ENCODE measurements around the gene BPGM. TPM values are rescaled to one million over a fixed set of nuclear protein-coding genes. Genes with fewer than 3 reads are reported as not detected.

Gene BPGM
- total and polyA plus RNA-seq, 2 experiments from 2014 or later: 16.9 TPM

- TF ChIP-seq, protein P1, sequence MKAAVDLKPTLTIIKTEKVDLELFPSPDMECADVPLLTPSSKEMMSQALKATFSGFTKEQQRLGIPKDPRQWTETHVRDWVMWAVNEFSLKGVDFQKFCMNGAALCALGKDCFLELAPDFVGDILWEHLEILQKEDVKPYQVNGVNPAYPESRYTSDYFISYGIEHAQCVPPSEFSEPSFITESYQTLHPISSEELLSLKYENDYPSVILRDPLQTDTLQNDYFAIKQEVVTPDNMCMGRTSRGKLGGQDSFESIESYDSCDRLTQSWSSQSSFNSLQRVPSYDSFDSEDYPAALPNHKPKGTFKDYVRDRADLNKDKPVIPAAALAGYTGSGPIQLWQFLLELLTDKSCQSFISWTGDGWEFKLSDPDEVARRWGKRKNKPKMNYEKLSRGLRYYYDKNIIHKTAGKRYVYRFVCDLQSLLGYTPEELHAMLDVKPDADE (IDR thresholded peaks at IDR 0.05): no peak
- TF ChIP-seq, protein P2, sequence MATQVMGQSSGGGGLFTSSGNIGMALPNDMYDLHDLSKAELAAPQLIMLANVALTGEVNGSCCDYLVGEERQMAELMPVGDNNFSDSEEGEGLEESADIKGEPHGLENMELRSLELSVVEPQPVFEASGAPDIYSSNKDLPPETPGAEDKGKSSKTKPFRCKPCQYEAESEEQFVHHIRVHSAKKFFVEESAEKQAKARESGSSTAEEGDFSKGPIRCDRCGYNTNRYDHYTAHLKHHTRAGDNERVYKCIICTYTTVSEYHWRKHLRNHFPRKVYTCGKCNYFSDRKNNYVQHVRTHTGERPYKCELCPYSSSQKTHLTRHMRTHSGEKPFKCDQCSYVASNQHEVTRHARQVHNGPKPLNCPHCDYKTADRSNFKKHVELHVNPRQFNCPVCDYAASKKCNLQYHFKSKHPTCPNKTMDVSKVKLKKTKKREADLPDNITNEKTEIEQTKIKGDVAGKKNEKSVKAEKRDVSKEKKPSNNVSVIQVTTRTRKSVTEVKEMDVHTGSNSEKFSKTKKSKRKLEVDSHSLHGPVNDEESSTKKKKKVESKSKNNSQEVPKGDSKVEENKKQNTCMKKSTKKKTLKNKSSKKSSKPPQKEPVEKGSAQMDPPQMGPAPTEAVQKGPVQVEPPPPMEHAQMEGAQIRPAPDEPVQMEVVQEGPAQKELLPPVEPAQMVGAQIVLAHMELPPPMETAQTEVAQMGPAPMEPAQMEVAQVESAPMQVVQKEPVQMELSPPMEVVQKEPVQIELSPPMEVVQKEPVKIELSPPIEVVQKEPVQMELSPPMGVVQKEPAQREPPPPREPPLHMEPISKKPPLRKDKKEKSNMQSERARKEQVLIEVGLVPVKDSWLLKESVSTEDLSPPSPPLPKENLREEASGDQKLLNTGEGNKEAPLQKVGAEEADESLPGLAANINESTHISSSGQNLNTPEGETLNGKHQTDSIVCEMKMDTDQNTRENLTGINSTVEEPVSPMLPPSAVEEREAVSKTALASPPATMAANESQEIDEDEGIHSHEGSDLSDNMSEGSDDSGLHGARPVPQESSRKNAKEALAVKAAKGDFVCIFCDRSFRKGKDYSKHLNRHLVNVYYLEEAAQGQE (IDR thresholded peaks at IDR 0.05; ENCODE audit: unreplicated experiment): no peak
These were observed 2.6 kb downstream of the BPGM start (continued) for GRCh38 chr7:134649226-134649775.

DNA sequence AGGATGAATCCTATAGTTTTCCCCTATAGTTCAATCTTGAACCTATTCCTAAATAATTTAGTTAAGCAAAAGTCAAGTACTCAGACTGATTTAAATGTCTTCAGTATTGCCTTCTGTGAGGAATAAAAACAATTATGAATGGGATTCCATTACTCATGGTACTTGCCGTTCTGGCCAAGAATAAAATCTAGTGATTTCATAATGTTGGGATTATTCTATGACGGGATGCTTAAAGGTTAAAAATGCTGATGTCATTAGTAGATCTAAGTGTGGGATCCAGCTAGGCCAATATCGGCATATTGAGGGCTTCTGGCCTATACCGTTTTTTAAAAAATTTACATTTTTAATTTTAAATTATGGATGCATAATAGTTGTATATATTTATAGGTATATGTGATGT, 5.3 kb downstream of the BPGM start:
- Histone ChIP-seq H4K20me1 (replicated peaks; ENCODE audit: insufficient read depth) (peaks cover 9% of the 10 kb centered on the region; the same call in 1 of the 2 replicates), H3K27me3 (ENCODE audit: insufficient read depth) (no peaks in the 10 kb centered on the region), H3K9me2 (ENCODE audit: insufficient read depth) (no peaks in the 10 kb centered on the region), H3K36me3 (ENCODE audit: insufficient read depth) (no peaks in the 10 kb centered on the region), H3K4me3 (no peak overlapping the region), H3K79me2 (replicated peaks; ENCODE audit: insufficient read depth) (peaks cover 36% of the 10 kb centered on the region), H3K4me1 (ENCODE audit: insufficient read depth) (no peaks in the 10 kb centered on the region), H2AFZ (no peak overlapping the region), H3K4me2 (no peak overlapping the region), H3K27ac (ENCODE audit: low read depth) (no peak overlapping the region), H3F3A (replicated peaks; ENCODE audit: low read depth) (no peaks in the 10 kb centered on the region)
- Mint-ChIP-seq H3K27me3 (ENCODE audit: insufficient read depth, low read depth, poor library complexity) (no peaks in the 10 kb centered on the region), H3K9me3 (no peaks in the 10 kb centered on the region), H3K36me3 (ENCODE audit: low read depth) (no peaks in the 10 kb centered on the region), H3K27ac (no peak overlapping the region), H3K4me1 (peaks cover under 1% of the 10 kb centered on the region), H3K4me3 (no peak overlapping the region)
- no peak for ATAC-seq
- no peak for DNase-seq (ENCODE audit: low spot score)
- TF ChIP-seq EZH2phosphoT487 (IDR thresholded peaks at IDR 0.05; ENCODE audit: unreplicated experiment) (no peak), NANOG (IDR thresholded peaks at IDR 0.05; ENCODE audit: borderline replicate concordance) (no peak), ZNF114 (CRISPR knock-in tag; IDR thresholded peaks at IDR 0.05) (no peak), ZNF331 (CRISPR knock-in tag; IDR thresholded peaks at IDR 0.05; ENCODE audit: low read depth) (no peak), STAT1 (IDR thresholded peaks at IDR 0.05; ENCODE audit: unreplicated experiment) (no peak)
- TF ChIP-seq, protein P1 (IDR thresholded peaks at IDR 0.05): no peak
- TF ChIP-seq, protein P2 (IDR thresholded peaks at IDR 0.05; ENCODE audit: unreplicated experiment): no peak
- TF ChIP-seq, protein P3, sequence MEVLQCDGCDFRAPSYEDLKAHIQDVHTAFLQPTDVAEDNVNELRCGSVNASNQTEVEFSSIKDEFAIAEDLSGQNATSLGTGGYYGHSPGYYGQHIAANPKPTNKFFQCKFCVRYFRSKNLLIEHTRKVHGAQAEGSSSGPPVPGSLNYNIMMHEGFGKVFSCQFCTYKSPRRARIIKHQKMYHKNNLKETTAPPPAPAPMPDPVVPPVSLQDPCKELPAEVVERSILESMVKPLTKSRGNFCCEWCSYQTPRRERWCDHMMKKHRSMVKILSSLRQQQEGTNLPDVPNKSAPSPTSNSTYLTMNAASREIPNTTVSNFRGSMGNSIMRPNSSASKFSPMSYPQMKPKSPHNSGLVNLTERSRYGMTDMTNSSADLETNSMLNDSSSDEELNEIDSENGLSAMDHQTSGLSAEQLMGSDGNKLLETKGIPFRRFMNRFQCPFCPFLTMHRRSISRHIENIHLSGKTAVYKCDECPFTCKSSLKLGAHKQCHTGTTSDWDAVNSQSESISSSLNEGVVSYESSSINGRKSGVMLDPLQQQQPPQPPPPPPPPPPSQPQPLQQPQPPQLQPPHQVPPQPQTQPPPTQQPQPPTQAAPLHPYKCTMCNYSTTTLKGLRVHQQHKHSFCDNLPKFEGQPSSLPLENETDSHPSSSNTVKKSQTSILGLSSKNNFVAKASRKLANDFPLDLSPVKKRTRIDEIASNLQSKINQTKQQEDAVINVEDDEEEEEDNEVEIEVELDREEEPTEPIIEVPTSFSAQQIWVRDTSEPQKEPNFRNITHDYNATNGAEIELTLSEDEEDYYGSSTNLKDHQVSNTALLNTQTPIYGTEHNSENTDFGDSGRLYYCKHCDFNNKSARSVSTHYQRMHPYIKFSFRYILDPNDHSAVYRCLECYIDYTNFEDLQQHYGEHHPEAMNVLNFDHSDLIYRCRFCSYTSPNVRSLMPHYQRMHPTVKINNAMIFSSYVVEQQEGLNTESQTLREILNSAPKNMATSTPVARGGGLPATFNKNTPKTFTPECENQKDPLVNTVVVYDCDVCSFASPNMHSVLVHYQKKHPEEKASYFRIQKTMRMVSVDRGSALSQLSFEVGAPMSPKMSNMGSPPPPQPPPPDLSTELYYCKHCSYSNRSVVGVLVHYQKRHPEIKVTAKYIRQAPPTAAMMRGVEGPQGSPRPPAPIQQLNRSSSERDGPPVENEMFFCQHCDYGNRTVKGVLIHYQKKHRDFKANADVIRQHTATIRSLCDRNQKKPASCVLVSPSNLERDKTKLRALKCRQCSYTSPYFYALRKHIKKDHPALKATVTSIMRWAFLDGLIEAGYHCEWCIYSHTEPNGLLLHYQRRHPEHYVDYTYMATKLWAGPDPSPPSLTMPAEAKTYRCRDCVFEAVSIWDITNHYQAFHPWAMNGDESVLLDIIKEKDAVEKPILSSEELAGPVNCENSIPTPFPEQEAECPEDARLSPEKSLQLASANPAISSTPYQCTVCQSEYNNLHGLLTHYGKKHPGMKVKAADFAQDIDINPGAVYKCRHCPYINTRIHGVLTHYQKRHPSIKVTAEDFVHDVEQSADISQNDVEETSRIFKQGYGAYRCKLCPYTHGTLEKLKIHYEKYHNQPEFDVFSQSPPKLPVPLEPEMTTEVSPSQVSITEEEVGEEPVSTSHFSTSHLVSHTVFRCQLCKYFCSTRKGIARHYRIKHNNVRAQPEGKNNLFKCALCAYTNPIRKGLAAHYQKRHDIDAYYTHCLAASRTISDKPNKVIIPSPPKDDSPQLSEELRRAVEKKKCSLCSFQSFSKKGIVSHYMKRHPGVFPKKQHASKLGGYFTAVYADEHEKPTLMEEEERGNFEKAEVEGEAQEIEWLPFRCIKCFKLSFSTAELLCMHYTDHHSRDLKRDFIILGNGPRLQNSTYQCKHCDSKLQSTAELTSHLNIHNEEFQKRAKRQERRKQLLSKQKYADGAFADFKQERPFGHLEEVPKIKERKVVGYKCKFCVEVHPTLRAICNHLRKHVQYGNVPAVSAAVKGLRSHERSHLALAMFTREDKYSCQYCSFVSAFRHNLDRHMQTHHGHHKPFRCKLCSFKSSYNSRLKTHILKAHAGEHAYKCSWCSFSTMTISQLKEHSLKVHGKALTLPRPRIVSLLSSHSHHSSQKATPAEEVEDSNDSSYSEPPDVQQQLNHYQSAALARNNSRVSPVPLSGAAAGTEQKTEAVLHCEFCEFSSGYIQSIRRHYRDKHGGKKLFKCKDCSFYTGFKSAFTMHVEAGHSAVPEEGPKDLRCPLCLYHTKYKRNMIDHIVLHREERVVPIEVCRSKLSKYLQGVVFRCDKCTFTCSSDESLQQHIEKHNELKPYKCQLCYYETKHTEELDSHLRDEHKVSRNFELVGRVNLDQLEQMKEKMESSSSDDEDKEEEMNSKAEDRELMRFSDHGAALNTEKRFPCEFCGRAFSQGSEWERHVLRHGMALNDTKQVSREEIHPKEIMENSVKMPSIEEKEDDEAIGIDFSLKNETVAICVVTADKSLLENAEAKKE (CRISPR knock-in tag; IDR thresholded peaks at IDR 0.05): no peak
